A549 (cell line): Measurements from ENCODE around the gene RHOBTB1.

Experiments
- CHD2 ChIP-seq: fragments of 150-350 bp; IDR thresholded peaks from 2 replicates; pipeline ENCODE4 v1.6.1; 2014; ENCODE audit warnings: low read length; ENCODE audit not compliant: partially characterized antibody
- JUN ChIP-seq, 2 experiments: fragments of >200 bp; sonication (Bioruptor Twin); formaldehyde crosslinking; IDR thresholded peaks; 2 replicates in 1 of 2; 3 replicates in 1 of 2; pipeline ENCODE4 v1.6.1; 2016 to 2017
- MAX ChIP-seq: IDR thresholded peaks from 2 replicates; pipeline ENCODE4 v1.6.1; 2012
- PBX3 ChIP-seq: IDR thresholded peaks from 2 replicates; pipeline ENCODE4 v1.6.1; 2012
- SREBF2 ChIP-seq: fragments of 450-650 bp; IDR thresholded peaks from 2 replicates; pipeline ENCODE4 v1.6.1; 2014; ENCODE audit warnings: mild to moderate bottlenecking, moderate library complexity

GRCh38 chr10:60822809-60823208, 121.2 kb downstream of the RHOBTB1 start:
- TF ChIP-seq JUN (IDR thresholded peaks at IDR 0.05): no peak
- no peak for TF ChIP-seq MAX
- no peak for TF ChIP-seq PBX3
- TF ChIP-seq SREBF2: no peak
- TF ChIP-seq CHD2: no peak
